NCI-H2107 (cell line): ENCODE data around the gene KLRG1.

Experiments used
- DNase-seq: peaks from one replicate; lab custom pipeline; 2025; lab: John Stamatoyannopoulos, UW

KLRG1 gene

GRCh38 chr12:9040484-9041186, 51.3 kb downstream of the KLRG1 start:
- DNase-seq: no peak

- DNase-seq: no peak
These were observed 52.0 kb downstream of the KLRG1 start for GRCh38 chr12:9041321-9041720.

- DNase-seq: no peak
These were observed 54.4 kb downstream of the KLRG1 start for GRCh38 chr12:9043766-9044165.

DNA sequence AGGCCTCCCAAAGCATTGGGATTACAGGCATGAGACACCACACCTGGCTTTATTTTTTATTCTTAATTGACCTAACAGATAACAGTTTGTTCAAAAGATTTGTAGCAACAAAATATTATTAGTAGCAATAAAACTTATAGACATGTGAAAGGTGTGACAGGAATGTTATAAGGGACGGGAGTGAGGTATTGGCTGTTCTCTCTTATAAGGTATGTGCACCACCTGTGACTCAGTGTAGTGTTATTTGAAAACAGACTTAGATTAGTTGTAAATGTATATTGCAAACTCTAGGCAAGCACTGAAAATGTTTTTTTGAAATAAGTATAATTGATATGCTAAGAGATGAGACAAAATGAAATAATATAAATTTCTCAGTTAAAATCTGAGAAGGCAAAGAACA, 57.8 kb downstream of the KLRG1 start:
- DNase-seq: no peak

GRCh38 chr12:9048930-9049329, 59.6 kb downstream of the KLRG1 start:
- DNase-seq: no peak

GRCh38 chr12:9049520-9050133, 60.3 kb downstream of the KLRG1 start:
- no peak for DNase-seq

DNA sequence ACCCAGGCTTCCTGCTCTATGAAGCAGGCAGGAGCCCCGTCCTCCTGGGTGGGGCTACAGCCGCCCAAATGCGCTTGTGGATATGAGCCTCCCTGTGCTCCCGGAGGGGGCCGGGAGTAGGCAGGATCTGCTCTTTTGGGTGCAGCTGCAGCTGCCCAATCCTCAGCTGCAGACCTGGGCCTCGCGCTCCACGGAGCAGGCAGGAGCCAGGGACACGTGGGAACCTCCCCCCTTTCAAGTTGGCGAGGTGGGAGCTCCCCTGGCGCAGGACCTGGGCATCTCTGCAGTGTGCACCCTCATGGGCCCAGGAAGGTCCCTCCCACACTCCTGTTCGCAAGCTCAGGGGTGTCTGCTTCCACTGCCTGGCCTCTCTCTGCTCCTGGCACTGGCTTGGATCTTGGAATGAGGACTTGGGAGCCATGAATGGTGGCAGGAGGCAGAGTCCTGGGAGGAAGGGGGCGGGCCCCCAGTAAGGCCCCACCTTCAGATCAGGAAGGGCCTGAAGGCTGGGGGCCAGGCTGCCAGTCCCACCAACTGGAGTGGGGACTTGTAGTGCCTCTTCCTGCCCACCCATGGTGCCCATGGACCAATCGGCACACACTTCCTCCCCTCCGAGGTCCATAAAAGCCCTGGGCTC, 61.3 kb downstream of the KLRG1 start:
- DNase-seq: no peak

- no peak for DNase-seq
These were observed 61.8 kb downstream of the KLRG1 start for GRCh38 chr12:9051158-9051550.

DNA sequence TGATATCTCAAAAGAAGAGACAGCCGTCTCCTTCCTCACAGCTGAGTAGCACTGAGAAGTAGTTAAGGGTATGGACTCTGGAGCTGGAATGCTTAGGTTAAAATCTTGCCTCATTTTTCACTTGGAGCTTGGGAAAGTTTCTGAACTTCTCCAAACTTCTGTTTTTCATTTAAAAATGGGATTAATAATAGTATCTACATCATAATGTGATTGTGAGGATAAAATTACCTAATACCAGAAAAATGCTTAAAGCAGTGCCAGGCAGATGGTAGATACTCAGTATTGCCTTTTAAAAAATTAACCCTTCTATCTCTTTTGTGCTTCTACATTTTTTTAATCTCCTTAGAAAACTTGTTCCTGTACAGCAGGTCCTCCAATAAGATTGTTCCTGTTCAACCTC, 63.3 kb downstream of the KLRG1 start:
- no peak for DNase-seq
